HG03457 (cell line): ENCODE measurements around the gene FECH.

Source experiments
- ATAC-seq: cut with Tn5 transposase; IDR thresholded peaks from one replicate; pipeline ENCODE4 v1.9.1; 2021; ENCODE audit warnings: moderate number of reproducible peaks; ENCODE audit not compliant: unreplicated experiment

Gene FECH

DNA sequence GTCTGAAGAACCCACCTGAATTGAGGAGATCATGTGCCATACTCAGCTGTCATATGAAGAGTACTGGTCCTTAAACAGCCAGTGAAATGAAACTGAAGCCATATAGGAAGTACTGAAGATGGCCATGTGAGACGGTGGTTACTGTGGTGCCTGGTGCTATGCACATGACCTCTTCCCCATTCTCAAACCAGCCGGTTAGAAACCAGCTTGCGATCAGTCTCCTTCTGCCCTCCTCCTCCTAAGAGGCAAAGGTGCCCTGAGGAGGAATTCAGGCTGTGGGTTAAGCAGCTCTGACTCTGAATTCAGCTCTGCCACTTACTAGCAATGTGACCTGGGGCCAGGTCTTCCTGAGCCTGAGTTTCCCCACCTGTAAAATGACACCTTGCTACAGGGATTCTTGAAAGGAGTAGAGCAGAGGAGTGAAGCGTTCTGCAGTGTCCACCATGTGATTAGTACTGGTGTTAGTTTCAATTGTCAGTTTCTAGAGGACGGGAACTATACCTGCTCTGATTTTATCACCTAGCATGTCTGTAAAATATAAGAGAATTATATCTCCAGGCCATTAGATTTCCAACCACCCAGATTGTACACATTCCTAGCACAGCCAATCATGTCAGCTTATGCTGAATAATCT is 5.1 kb downstream of the FECH start:
- ATAC-seq: peak; percentile 92

DNA sequence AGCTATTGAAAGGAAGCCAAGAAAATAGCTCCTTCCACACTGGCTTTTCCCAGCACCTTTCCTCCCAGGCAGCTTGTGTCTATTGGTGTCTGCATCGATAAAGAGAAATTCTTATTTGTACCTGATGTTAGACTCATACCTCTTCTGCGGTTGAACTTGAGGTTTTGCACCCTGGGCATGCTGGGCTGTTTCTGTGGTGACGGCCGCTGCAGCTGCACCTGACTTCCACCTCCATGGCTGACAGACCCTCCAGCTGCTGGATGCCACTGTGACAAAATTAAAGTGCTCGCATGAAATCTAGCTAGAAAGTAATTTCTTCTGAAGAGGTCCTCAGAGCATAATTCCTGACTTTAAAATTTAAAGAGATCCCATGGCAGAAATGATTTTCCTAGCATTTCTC is 6.6 kb downstream of the FECH start:
- ATAC-seq: no peak

DNA sequence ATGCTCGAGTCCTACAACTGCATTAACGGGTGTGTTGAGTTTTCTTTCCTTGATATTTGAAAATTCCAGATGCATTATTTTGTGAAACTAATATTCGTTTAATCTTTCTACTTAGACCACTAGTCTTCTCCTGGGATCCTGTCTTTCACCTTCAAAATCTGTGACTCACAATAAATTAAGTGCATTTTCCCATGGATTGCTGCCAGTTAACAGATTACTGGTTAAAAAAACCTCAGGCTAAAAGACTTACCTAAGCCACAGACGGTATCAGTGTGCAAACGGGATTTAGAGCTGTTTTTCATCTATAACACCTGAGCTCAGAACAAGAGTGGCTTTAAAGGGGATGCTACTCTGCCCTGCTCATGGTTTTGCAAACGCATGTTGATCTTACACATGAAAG is 10.2 kb downstream of the FECH start:
- no peak for ATAC-seq

GRCh38 chr18:57575542-57575941 is 11.0 kb downstream of the FECH start:
- ATAC-seq: no peak

DNA sequence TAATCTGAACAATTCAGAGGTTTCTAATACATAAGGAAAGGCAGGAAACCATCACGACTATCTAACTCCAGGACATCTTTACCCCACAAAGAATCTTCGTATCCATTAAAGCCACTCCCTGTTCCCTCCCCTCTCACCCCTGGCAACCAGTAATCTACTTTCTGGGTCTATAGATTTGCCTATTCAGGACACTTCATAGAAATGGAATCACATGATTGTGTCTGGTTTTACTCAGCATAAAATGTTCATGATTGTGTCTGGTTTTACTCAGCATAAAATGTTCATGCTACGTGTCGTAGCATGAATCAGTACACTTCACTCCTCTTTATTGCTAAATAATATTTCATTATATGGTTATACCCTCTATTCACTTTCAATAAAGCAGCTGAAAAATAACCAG is 11.6 kb downstream of the FECH start:
- no peak for ATAC-seq

- no peak for ATAC-seq
Observed at GRCh38 chr18:57570162-57570561, 16.3 kb downstream of the FECH start.

DNA sequence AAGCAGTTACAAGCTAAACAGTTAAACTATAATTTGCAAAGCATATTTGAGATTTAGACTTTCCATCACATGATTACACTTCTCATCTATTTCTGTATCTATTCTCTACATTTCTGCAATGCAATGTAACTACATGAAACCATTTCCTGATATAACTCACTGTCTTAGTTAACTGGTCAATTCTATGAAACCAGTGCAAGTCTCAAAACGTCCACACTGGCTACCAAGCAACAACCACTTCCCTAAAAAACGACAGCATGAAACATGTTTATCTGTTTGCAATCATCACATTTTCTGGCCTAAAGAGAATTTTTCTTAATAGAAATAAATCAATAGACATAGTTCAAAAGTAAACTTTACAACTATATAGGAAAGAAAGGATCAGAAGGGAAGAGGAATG is 17.4 kb downstream of the FECH start:
- no peak for ATAC-seq

DNA sequence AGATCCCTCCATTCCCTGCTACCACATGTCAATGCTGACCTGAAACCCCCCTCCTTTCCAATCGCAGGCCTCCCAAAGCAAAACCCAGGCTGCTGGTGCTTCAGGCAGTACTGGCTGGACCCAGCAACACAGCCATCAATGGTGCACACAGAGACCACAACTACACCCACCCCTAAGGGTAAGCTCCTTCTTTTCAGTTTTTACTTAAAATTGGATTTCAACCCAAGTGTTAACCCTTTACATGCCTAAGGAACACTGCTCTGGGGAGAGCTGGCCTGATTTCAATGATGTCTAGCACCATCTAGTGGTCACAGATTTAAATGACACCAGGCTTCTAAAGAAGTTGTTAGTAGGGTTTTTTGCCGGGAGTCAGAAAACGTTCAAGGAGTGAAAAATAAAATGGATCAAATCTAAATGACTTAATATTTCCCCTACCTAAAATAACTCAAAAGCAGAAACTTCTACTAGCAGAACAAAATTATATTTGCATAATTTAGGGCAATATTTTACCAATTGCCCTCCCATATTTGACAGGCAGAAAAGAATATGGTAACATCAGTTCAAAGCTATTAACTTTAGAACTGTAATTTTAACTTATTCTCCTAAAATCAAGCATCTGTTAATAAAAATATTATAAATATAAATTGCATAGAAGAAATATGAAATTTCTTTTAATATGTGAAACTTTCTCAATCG is 24.6 kb downstream of the FECH start:
- ATAC-seq: no peak

DNA sequence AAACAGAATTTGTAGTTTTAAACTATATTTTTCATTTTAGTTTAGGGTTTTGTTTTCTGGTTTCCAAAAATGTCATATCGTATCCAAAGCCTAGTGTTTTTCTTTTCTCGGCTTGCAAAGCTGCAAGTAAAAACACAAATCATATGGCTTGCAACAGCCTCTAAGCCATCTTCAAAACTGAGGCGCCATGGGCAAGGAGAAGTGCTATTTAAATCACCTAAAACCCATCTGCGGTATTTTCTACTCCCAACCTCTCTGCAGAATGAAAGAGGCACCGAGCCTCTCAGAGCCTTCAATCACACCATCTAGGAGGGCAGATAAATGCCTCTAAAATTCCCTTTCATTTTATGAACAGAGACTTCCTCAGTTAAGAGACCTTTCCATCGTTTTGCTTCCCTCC is 25.2 kb downstream of the FECH start:
- no peak for ATAC-seq

- no peak for ATAC-seq
Observed at GRCh38 chr18:57559314-57559713, 27.2 kb downstream of the FECH start.

DNA sequence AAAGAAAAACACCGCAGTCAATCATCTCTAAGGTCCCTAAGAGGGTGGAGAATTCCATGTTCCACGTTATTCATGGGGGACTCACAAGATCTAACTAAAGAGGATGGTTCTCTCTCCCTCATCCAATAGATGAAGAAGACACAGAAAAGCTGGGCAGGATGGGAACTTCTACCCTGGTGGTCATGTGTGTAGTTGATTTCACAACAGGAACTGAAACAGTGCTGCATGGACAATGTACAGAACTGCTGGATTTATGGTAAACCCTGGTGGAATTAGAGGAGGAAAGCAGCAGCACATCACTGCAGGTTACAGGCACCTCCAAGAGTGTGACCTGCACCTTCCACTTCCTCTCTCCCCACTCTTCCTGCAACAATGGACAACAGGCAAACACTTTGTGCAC is 31.4 kb downstream of the FECH start:
- no peak for ATAC-seq

DNA sequence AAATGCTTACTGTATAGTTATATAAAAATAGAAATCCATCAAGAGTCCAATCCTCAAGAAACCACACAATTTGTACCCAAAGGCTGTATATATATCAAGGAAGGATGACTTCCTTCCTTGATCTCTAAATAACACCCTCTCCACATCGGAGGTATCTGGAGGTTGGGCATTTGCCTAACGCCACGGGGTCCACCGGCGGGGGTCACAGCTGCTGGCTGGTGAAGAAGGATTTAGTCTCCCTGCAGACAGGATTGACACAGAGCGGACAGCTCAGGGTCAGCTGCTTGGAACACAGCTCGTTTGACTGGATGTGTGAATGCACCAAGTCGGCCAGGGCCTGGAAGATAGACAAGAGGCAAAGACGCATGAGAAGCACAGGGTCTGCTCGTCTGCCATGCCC is 36.0 kb downstream of the FECH start:
- no peak for ATAC-seq

GRCh38 chr18:57547260-57547659 is 39.2 kb downstream of the FECH start:
- no peak for ATAC-seq

DNA sequence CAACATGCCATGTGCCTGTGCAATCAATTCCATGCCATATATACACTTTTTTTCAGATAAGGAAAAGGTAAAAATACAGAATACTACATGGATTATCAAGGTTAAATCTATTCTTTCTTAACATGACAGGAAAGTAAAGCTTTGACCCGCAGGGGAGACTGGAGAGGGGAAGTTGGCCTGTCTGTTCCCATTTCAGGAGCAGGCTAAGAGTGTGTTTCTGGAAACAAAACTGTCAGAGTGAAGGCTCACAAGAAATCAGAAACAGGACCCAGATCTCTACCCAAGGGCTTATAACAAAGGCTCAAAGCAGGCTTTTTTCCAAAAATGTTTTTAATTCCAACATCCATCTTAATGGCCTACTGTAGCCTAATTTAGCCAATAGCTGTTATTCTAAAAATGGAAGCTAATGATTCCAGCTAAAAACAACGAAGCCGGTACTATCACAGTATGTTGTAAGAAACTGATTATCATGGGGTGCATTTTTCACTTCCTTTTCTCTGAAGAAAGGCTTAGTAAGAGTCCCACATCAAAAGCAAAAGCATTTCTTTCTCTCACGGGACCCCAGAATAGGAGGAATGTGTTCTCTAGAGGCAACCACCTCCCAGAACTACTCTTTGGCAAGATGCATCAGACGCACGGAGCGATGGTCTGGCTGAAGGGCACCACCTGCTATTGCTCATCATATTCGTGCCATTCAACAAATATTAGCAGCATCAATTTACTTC is 41.4 kb downstream of the FECH start:
- ATAC-seq: peak; percentile 47

- no peak for ATAC-seq
Observed at GRCh38 chr18:57543560-57543959, 42.9 kb downstream of the FECH start.

- no peak for ATAC-seq
Observed at GRCh38 chr18:57542812-57543427, 43.6 kb downstream of the FECH start.

DNA sequence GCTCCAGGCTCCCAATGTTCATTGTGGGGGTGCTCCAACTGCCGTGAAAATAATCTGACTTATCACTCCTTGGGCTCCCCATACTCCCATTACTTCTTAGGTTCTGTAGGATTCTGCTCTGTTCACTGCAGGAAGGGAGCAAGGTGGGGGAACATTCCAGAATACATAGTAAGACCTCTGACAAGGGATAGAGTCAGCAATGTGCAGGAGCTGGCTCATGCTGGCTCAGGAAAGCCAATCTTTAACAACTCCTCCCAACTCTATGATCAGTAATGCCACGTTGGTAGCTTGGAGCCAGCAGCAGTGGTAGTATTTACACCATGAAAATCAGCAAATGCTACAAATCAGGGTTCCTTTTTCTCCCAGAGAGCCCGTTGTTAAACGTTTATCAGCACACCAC is 44.4 kb downstream of the FECH start:
- ATAC-seq: no peak

- no peak for ATAC-seq
Observed at GRCh38 chr18:57539702-57540101, 46.8 kb downstream of the FECH start.

GRCh38 chr18:57538614-57539013 is 47.9 kb downstream of the FECH start:
- no peak for ATAC-seq

DNA sequence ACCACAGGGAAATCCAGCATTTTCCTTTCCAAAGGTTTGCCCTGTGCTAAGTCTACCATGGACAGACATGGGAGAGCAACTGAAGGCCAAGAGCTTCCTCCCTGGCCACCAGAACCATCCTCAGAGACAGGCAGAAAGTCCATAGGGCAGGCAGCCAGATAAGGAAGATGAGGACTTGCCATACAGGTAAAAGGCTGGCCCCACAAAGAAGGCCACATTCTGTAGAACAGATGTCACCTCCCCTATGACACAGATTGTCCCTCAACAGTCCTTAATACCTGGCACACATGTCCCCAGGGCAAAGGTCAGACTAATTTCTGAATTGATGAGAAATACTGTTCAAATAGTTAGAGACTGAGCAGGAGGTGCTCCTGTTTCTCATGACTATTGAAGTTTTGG is 52.0 kb downstream of the FECH start:
- ATAC-seq: no peak

GRCh38 chr18:57533868-57534510 is 52.5 kb downstream of the FECH start:
- no peak for ATAC-seq
